ENCODE data around the gene CTBP2. TPM values are rescaled to one million over a fixed set of nuclear protein-coding genes. Genes with fewer than 3 reads are reported as not detected.

Gene CTBP2
- total RNA-seq, 4 donors from 2014 or later = 41.8 to 55.9 (median 47.1) TPM

DNA sequence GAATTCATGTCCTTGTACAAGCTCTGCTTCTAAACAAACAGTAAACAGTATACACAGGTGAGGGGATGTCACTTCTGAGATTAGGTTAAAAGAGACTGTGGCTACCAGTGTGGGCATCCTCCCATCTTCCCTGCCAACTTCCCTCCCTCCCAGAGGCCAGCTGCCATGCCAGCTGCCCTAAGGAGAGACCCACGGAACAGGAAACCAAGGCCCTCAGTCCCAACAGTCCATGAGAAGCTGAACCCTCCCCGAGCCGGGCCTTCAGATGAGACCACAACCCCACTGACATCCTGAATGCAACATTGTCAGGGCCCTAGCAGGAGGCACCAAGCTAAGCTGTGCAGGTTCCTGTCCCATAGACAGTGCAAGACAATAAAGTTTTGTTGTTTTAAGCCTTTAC, 106.1 kb downstream of the CTBP2 start:
- no peak for DNase-seq
- TF ChIP-seq, protein P1, sequence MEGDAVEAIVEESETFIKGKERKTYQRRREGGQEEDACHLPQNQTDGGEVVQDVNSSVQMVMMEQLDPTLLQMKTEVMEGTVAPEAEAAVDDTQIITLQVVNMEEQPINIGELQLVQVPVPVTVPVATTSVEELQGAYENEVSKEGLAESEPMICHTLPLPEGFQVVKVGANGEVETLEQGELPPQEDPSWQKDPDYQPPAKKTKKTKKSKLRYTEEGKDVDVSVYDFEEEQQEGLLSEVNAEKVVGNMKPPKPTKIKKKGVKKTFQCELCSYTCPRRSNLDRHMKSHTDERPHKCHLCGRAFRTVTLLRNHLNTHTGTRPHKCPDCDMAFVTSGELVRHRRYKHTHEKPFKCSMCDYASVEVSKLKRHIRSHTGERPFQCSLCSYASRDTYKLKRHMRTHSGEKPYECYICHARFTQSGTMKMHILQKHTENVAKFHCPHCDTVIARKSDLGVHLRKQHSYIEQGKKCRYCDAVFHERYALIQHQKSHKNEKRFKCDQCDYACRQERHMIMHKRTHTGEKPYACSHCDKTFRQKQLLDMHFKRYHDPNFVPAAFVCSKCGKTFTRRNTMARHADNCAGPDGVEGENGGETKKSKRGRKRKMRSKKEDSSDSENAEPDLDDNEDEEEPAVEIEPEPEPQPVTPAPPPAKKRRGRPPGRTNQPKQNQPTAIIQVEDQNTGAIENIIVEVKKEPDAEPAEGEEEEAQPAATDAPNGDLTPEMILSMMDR (IDR thresholded peaks at IDR 0.05) = no peak
- no peak for TF ChIP-seq POLR2A (IDR thresholded peaks at IDR 0.05)
- intact Hi-C loops (cut with DNase I) = loop anchor here (5.0 kb wide), 1 partner anchor 57 kb away; no protein-coding TSS in a partner anchor
- H3K27ac ChIP-seq = no peak overlapping the region
- H3K27me3 ChIP-seq = no peaks in the 10 kb centered on the region
- peaks cover 18 to 60% (median 41%) of the 10 kb centered on the region in 3 donors for H3K4me1 ChIP-seq
- H3K9me3 ChIP-seq = no peaks in the 10 kb centered on the region
- WGBS, 2 donors = 96 to 100% methylated on average over 2 to 3 of the region's 3 CpGs
- H3K4me3 ChIP-seq = no peak overlapping the region
- peaks cover 0 to 11% (median 0%) of the 10 kb centered on the region in 3 donors for H3K36me3 ChIP-seq

DNA sequence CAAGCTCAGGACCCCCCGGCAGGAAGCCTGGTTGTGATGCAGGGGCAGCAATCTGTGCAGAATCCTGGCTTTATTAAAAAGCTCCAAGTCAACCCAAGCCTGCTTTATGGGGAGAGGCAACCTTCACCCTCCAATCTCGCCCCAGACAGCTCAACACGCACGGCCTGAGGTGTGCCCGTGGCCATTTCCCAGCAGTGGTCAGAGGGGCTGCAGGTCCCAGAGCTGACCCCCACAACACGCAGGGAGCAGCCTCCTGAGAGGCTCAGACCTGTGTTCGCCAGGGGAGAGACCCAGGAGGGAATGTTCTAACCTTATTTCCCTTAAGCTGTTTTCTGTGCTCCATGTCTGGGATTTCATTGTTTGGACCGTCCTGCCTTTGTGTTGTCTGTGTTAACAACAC, 108.2 kb downstream of the CTBP2 start:
- H3K27ac ChIP-seq = no peak overlapping the region
- H3K36me3 ChIP-seq = peaks cover 0 to 11% (median 0%) of the 10 kb centered on the region in 3 donors
- peaks cover 9 to 59% (median 33%) of the 10 kb centered on the region in 3 donors for H3K4me1 ChIP-seq
- DNase-seq = no peak
- H3K9me3 ChIP-seq = no peaks in the 10 kb centered on the region
- no peak for TF ChIP-seq POLR2A (IDR thresholded peaks at IDR 0.05)
- TF ChIP-seq, protein P1 (IDR thresholded peaks at IDR 0.05) = no peak
- intact Hi-C loops (cut with DNase I) = loop anchor here (5.0 kb wide), 1 partner anchor 55 kb away; no protein-coding TSS in a partner anchor
- 86% methylated on average over 7 of the region's 8 CpGs; no CpG with 5 or more reads in 1 of the 2 donors for WGBS, 2 donors
- no peak overlapping the region for H3K4me3 ChIP-seq
- no peaks in the 10 kb centered on the region for H3K27me3 ChIP-seq

DNA sequence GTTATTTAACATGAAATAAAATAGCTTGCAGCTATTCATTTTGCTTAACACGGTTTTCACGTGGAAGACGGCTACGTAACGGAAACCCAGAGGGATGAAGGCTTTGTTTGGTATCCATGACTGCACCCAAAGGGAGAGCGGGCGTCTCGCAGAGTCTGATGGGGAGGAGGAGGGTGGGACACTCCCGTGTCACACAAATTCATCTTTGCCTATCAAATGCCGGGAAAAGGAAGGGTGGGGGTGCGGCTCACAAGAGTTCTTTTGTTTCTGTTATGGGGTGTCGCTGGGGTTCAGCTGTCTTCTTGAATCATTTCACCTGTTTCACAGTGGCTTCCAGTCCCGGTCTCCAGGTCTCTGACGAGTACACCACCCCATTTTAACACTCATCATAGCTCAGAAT, 110.0 kb downstream of the CTBP2 start:
- no peak for DNase-seq
- H3K9me3 ChIP-seq = no peaks in the 10 kb centered on the region
- H3K36me3 ChIP-seq = peaks cover 0 to 11% (median 0%) of the 10 kb centered on the region in 3 donors
- WGBS, 2 donors = 81% methylated on average over 14 of the region's 14 CpGs
- intact Hi-C loops (cut with DNase I) = loop anchor here (5.0 kb wide), 1 partner anchor 53 kb away; no protein-coding TSS in a partner anchor
- H3K27me3 ChIP-seq = no peaks in the 10 kb centered on the region
- H3K27ac ChIP-seq = no peak overlapping the region
- H3K4me1 ChIP-seq = peaks cover 0 to 55% (median 28%) of the 10 kb centered on the region in 3 donors
- no peak overlapping the region for H3K4me3 ChIP-seq
- TF ChIP-seq, protein P1 (IDR thresholded peaks at IDR 0.05) = no peak
- no peak for TF ChIP-seq POLR2A (IDR thresholded peaks at IDR 0.05)

DNA sequence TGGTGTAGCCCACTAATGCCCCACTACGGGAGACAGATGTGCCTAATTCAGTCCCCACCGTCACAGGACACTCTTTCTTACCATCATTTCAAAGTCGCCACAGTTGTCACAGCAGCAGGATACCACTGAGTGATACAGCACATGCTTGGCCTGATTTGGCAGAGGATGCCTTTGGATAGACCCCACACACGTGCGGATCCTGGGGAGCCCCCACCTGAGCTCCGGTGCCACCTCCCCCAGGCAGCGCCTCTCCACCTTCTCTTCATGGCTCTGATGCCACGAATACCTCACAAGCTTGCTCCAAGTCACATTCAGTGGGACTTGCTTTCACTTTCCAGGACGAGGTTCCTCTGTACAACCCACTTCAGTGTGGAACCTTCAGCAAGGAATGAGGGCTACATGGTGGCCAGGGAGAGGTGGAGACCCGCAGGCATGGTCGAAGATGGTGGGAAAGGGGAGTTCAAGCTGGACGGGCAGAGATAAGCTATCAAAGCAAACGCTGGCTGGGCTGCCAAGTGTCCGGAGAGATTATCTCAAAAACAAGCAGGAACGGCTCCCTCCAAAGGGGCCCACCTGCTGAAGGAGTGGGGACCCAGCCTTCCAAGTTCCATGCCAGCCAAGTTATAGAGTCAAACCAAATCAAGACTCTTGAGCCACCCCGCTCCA, 111.0 kb downstream of the CTBP2 start:
- H3K9me3 ChIP-seq = no peaks in the 10 kb centered on the region
- peaks cover 0 to 59% (median 37%) of the 10 kb centered on the region in 3 donors for H3K4me1 ChIP-seq
- H3K36me3 ChIP-seq = peaks cover 0 to 11% (median 0%) of the 10 kb centered on the region in 3 donors
- intact Hi-C loops (cut with DNase I) = loop anchor here (10.0 kb wide), 1 partner anchor 295 kb away; no protein-coding TSS in a partner anchor
- no peak overlapping the region for H3K4me3 ChIP-seq
- TF ChIP-seq, protein P1 (IDR thresholded peaks at IDR 0.05) = no peak
- no peak for TF ChIP-seq POLR2A (IDR thresholded peaks at IDR 0.05)
- no peaks in the 10 kb centered on the region for H3K27me3 ChIP-seq
- WGBS, 2 donors = 46 to 71% methylated on average over 9 to 11 of the region's 16 CpGs
- peak overlapping the region in 1 of 4 donors; percentile 48 for H3K27ac ChIP-seq
- DNase-seq = no peak
